Stimulated activated CD4-positive, alpha-beta T cell treated with anti-CD3 and anti-CD28 coated beads, Interleukin-12 subunit alpha, Interleukin-12 subunit beta, amount 100 ng/mL, for 48 hours (primary cell): ENCODE results near the gene MLANA.
"Not testable (repeated sequence)": the region's sequence is repeated elsewhere in the genome, so short reads cannot be mapped to it uniquely, and the experiment has no call there.

Experiments used
- DNase-seq, 3 donors: peaks; one replicate each; pipeline ENCODE4 v3.0.0-alpha.2; 2020; ENCODE audit warnings: low read depth in 2 of 3, low spot score in 1 of 3

MLANA gene

DNA sequence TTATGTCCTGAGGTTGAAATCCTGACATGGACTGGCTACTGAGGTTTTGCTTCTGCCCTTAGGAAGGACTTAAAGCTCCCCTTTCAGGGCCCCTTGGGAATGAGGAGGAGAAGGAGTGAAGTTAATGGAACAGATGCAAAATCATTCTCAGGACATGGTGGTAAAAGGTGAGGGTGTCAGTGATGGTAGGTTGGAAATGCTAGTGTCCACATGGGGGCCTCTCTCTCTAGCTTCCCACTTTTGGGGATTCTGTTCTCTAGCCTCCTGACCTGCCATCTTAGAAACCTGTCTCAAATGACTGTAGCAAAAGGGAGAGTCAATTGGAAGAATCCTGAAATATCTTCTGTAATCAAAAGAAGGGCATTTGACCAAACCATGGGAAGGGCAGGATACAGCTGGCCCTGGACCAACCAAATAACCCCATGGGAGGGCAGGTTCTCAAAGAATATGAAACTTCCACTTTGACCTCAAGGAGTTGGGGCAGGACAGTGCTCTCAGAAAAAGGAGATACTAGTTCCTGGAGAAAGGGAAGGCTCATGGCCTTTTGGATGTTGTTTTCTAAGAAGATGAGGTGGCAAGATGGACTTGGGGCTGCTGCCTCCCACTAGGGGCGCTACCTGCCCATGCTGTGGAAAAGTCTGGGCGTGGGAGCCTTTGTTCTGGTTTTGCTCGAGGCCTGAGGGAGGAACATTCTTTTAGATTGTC lies 21.2 kb upstream of the MLANA start:
- DNase-seq = peak in 1 of 3 donors; percentile 34

DNA sequence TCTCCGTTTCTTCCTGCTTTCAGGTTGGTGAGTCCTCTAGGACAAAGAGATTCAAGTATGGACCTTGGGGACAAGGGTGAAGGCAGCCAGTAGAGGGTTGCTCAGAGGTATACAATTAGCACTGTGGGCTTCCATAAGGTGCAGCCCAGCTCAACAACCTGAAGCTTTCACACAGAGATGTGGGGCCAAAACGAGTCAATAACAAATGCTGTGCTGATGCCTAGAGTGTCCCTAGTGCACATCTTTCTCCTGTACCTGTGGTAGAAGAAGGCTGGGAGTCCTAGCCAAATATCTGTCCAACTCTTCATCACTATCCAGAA lies 20.7 kb upstream of the MLANA start:
- DNase-seq = no peak

GRCh38 chr9:5870691-5871090 lies 20.0 kb upstream of the MLANA start:
- no peak for DNase-seq

GRCh38 chr9:5871785-5872184 lies 18.9 kb upstream of the MLANA start:
- no peak for DNase-seq

GRCh38 chr9:5872511-5872910 lies 18.2 kb upstream of the MLANA start:
- no peak for DNase-seq

GRCh38 chr9:5873439-5873838 lies 17.2 kb upstream of the MLANA start:
- DNase-seq = no peak

- DNase-seq = no peak
Observed at GRCh38 chr9:5874048-5874447, 16.6 kb upstream of the MLANA start.

DNA sequence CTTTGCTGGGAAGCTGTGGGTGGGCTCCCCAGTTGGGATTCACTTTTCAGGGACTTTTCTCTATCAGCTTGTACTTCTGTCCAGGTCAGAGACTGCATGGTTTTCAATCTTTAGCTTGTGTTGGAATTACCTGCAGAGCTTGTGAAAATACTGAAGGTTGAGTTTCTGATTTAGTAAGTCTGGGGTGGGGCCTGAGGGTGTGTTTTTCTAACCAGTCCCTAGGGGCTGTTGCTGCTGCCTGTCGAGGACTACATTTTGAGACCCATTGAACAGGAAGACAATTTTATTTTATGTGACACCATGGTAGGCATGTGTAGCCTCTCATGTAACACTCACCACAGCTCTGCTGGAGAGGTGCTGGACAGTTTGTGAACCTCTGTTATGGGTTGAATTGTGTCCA lies 14.7 kb upstream of the MLANA start:
- DNase-seq = no peak

- DNase-seq = no peak
Observed at GRCh38 chr9:5876711-5877110, 14.0 kb upstream of the MLANA start.

DNA sequence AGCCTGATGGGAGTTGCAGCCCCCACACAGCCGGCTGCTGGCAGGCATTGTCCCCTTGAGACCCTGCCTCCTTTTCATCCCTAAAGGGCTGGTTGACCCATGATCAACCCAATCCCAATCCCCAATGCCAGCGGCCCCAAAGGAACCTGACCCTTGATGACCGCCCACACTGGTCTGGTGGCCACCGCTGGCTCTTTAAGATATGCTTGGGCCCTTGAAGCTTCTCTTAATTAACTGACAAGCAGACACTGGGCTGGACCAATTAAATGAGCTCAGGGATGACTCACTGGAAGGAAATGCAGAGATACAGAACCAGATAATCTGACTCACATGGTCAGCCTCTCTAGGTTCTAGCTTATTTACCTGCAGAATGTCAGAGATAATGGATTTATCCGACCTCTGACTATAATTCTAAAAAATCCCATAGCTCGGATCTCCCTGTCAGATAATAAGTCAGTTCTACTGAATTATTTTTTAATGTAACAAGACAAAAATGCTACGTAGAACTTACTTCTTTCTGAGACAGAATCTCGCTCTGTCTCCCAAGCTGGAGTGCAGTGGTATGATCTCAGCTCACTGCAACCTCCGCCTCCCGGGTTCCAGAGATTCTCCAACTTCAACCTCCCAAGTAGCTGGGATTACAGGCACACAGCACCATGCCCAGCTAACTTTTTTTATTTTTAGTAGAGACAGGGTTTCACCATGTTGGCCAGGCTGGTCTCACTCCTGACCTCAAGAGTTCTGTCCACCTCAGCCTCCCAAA lies 11.1 kb upstream of the MLANA start:
- no peak for DNase-seq

GRCh38 chr9:5882244-5883012 lies 8.3 kb upstream of the MLANA start:
- DNase-seq = not testable (repeated sequence)

GRCh38 chr9:5884191-5884590 lies 6.5 kb upstream of the MLANA start:
- DNase-seq = no peak

- peak; percentile 76 to 90 (median 82) for DNase-seq
Observed at GRCh38 chr9:5886114-5886939, 4.4 kb upstream of the MLANA start.

- no peak for DNase-seq
Observed at GRCh38 chr9:5892456-5893133, 1.9 kb downstream of the MLANA start.

DNA sequence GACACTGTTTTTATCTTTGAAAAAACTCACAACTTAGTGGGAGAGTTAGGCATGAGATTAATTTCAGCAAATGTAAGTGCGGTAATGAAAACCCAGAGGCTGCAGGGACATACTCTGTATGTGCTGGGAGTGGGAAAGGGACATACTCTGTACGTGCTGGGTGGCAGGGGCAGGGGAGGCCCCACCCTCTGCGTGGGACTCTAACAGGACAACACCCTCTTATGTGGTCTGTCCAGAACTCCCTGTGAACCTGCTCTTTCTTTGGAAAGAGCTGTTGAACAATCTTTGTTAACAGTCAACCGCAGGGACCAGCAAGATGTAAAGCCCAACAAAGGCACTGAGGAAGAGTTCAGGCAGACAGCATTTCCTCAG lies 2.4 kb downstream of the MLANA start:
- DNase-seq = no peak

GRCh38 chr9:5893591-5894236 lies 3.0 kb downstream of the MLANA start:
- DNase-seq = no peak

GRCh38 chr9:5894237-5894959 lies 3.7 kb downstream of the MLANA start:
- no peak for DNase-seq

- no peak for DNase-seq
Observed at GRCh38 chr9:5895782-5896181, 5.1 kb downstream of the MLANA start.

DNA sequence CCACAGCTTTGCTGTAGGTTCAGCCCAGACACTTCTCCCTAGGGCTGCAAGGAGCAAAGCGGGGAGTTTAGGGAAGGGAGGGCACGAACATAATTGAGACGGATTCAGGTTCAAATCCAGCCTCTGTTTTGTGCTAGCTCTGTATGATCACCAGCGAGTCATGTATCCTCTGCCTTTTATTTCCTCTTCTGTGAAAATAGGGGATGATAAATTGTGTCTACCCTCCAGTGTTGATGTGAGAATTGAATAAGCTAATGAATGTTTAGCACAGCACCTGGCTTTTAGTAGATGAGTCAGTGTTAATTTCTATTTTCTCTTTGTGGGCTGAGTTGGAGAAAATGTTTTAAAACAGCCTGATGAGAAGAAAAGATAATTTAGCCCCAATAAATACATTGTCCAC lies 6.2 kb downstream of the MLANA start:
- DNase-seq = no peak

DNA sequence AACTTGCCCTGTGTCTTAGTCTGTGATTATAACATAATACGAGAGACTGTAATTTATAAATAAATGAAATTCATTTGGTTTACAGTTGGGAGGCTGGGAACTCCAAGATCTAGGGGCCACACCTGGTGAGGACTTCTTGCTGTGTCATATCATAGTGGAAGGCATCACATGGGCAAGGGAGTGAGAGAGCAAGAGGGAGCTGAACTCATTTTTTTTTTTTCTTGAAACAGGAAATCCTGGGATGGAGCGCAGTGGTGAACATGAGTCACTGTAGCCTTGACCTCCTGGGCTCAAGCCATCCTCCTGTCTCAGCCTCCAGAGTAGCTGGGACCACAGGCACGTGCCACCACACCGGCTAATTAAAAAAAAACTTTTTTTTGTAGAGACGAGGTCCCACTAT lies 7.2 kb downstream of the MLANA start:
- DNase-seq = no peak
